OCI-LY3 (cell line): ENCODE measurements around the gene PCP4.

ENCODE experiments used
- CTCF ChIP-seq: fragments of 200-600, 300-600 bp; sonication (generic); IDR thresholded peaks from 2 replicates; pipeline ENCODE4 v1.5.1; 2014; ENCODE audit warnings: antibody characterized with exemption, low read length, low read depth
- EZH2phosphoT487 ChIP-seq: fragments of 200-600 bp; shearing (Covaris generic); IDR thresholded peaks from 2 replicates; pipeline ENCODE4 v1.6.1; 2018; ENCODE audit warnings: antibody characterized with exemption, mixed run types, low read depth

- TF ChIP-seq CTCF (no peak), EZH2phosphoT487 (no peak)
Observed at GRCh38 chr21:39845571-39846130, 21.6 kb upstream of the PCP4 start.
